ENCODE results near the gene PRAMEF7.
"Not testable (repeated sequence)": the region's sequence is repeated elsewhere in the genome, so short reads cannot be mapped to it uniquely, and the experiment has no call there.

GRCh38 chr1:12924368-12924767 lies 8.0 kb downstream of the PRAMEF7 start:
- not testable (repeated sequence) for TF ChIP-seq CTCF (conservative IDR thresholded peaks at IDR 0.05; ENCODE audit: low read depth, low read length); EZH2 (IDR thresholded peaks at IDR 0.05; ENCODE audit: borderline replicate concordance, low read depth, low read length, poor library complexity, severe bottlenecking)
